Measurements from ENCODE around the gene RAPGEF5. TPM values are rescaled to one million over a fixed set of nuclear protein-coding genes. Genes with fewer than 3 reads are reported as not detected.

RAPGEF5 gene
- total and polyA plus RNA-seq, 2 experiments from 2014 or later: 0.21 TPM; not detected in 1

GRCh38 chr7:22090512-22090911, 266.4 kb downstream of the RAPGEF5 start:
- Histone ChIP-seq H3K9me3 (ENCODE audit: low read depth) (no peaks in the 10 kb centered on the region), H3K4me1 (ENCODE audit: low read depth) (no peaks in the 10 kb centered on the region), H3K27me3 (no peaks in the 10 kb centered on the region), H3K27ac (no peak overlapping the region), H3K36me3 (no peaks in the 10 kb centered on the region), H3K4me3 (no peak overlapping the region)
- DNase-seq (ENCODE audit: low read depth in 1 of 2, low spot score in 1 of 2): no peak
- TF ChIP-seq, protein P1, sequence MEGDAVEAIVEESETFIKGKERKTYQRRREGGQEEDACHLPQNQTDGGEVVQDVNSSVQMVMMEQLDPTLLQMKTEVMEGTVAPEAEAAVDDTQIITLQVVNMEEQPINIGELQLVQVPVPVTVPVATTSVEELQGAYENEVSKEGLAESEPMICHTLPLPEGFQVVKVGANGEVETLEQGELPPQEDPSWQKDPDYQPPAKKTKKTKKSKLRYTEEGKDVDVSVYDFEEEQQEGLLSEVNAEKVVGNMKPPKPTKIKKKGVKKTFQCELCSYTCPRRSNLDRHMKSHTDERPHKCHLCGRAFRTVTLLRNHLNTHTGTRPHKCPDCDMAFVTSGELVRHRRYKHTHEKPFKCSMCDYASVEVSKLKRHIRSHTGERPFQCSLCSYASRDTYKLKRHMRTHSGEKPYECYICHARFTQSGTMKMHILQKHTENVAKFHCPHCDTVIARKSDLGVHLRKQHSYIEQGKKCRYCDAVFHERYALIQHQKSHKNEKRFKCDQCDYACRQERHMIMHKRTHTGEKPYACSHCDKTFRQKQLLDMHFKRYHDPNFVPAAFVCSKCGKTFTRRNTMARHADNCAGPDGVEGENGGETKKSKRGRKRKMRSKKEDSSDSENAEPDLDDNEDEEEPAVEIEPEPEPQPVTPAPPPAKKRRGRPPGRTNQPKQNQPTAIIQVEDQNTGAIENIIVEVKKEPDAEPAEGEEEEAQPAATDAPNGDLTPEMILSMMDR (IDR thresholded peaks at IDR 0.05; ENCODE audit: low read depth, low read length): no peak

DNA sequence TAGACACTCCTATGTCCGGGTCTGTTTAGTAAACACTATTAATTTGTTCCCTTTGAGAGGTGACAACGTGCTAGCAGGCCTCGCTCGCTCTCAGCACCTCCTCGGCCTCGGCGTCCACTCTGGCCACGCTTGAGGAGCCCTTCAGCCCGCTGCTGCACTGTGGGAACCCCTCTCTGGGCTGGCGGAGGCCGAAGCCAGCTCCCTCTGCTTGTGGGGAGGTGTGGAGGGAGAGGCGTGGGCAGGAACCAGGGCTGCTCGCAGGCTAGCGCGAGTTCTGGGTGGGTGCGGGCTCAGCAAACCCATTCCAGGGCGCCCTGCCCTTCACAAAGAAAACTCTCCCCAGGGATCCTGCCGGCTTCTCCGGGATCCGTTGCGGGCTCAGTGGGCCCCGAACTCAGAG, 266.8 kb downstream of the RAPGEF5 start:
- H3K4me3 ChIP-seq: no peak overlapping the region
- no peaks in the 10 kb centered on the region for H3K4me1 ChIP-seq (ENCODE audit: low read depth)
- no peaks in the 10 kb centered on the region for H3K36me3 ChIP-seq
- no peak for DNase-seq (ENCODE audit: low read depth in 1 of 2, low spot score in 1 of 2)
- H3K27me3 ChIP-seq: no peaks in the 10 kb centered on the region
- no peaks in the 10 kb centered on the region for H3K9me3 ChIP-seq (ENCODE audit: low read depth)
- TF ChIP-seq, protein P1 (IDR thresholded peaks at IDR 0.05; ENCODE audit: low read depth, low read length): no peak
- no peak overlapping the region for H3K27ac ChIP-seq

- H3K27ac ChIP-seq: no peak overlapping the region
- no peaks in the 10 kb centered on the region for H3K9me3 ChIP-seq (ENCODE audit: low read depth)
- no peaks in the 10 kb centered on the region for H3K4me1 ChIP-seq (ENCODE audit: low read depth)
- no peak overlapping the region for H3K4me3 ChIP-seq
- no peaks in the 10 kb centered on the region for H3K36me3 ChIP-seq
- H3K27me3 ChIP-seq: peaks cover 7% of the 10 kb centered on the region
- TF ChIP-seq, protein P1 (IDR thresholded peaks at IDR 0.05; ENCODE audit: low read depth, low read length): no peak
- DNase-seq (ENCODE audit: low read depth in 1 of 2, low spot score in 1 of 2): no peak
Measured at GRCh38 chr7:22088827-22089226, 268.1 kb downstream of the RAPGEF5 start.

DNA sequence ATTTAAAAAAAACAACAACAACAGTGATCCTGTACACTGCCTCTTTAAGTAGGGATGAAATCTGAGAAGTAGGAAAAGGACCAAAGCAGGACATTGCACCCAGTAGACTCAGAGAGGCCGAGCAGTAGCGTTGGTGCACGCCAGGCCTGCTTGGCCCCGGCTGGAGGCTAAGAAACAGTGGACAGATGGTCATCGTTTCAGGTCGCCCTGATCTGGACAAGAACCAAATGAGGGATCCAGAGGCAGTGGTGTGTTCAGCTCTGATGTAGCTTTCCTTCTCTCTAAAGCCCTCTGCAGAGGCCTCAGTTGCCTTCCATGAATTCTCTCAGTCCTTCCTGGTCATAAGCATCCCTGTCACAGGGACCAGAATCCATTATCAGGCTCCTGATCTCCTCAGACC, 269.1 kb downstream of the RAPGEF5 start:
- Histone ChIP-seq H3K27ac (no peak overlapping the region), H3K4me1 (ENCODE audit: low read depth) (no peaks in the 10 kb centered on the region), H3K36me3 (no peaks in the 10 kb centered on the region), H3K4me3 (no peak overlapping the region), H3K27me3 (peaks cover 11% of the 10 kb centered on the region), H3K9me3 (ENCODE audit: low read depth) (no peaks in the 10 kb centered on the region)
- TF ChIP-seq, protein P1 (IDR thresholded peaks at IDR 0.05; ENCODE audit: low read depth, low read length): no peak
- no peak for DNase-seq (ENCODE audit: low read depth in 1 of 2, low spot score in 1 of 2)

- Histone ChIP-seq H3K27me3 (peaks cover 33% of the 10 kb centered on the region), H3K4me1 (ENCODE audit: low read depth) (no peaks in the 10 kb centered on the region), H3K36me3 (no peaks in the 10 kb centered on the region), H3K9me3 (ENCODE audit: low read depth) (no peaks in the 10 kb centered on the region), H3K4me3 (peak overlapping the region; percentile 59), H3K27ac (no peak overlapping the region)
- TF ChIP-seq, protein P1 (IDR thresholded peaks at IDR 0.05; ENCODE audit: low read depth, low read length): no peak
- DNase-seq (ENCODE audit: low read depth in 1 of 2, low spot score in 1 of 2): no peak
Measured at GRCh38 chr7:22083704-22084240, 273.2 kb downstream of the RAPGEF5 start.

All from cardiac muscle cell (in vitro differentiated cells and primary cell).